CD4-positive, alpha-beta T cell treated with Interleukin-17A for 1 hour (primary cell): ENCODE results near the gene RGPD8.
"Not testable (repeated sequence)": the region's sequence is repeated elsewhere in the genome, so short reads cannot be mapped to it uniquely, and the experiment has no call there.

Experiments used
- DNase-seq: peaks from one replicate; pipeline ENCODE4 v3.0.0-alpha.2; 2020

The RGPD8 gene

GRCh38 chr2:112434890-112435715 lies 1.7 kb upstream of the RGPD8 start:
- not testable (repeated sequence) for DNase-seq

DNA sequence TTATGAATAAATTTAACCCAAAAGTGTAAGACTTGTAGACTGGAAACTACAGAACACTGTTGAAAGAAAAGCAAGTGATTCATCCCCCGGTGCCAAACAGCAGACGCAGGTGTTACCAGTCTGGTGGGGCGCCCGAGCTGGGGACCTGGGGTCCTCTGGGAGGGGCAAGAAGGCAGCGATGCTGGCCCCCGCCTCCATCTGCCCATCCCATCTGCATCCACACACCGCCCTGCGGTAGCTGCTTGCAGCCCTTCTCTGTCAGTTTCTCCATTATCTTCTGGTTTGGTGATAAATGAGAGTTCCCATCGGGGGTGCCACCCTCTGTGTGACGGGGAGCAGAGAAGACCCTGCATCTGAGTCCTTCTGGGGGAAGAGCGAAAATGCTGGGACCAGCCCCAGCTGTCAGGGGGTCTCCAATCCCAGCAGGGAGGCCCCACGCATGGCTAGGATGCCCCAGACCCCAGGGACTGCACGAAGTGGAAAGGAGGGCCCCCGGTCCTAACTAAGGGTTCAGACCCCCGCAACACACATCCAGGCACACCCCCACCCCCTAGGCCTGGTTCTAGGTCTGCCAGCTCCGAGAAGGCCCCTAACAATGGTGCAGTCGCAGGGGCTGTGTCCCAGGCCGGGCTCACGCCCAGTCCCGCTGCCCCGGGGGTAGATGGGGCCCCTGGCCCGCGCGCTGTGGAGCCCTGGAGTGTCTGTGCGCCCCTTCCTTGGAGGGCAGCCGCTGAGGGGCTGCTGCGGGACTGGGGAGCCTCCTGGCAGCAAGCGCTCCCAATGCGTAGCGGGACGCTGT lies 686 bp upstream of the RGPD8 start:
- no peak for DNase-seq

GRCh38 chr2:112432735-112433479 lies 538 bp downstream of the RGPD8 start:
- DNase-seq, result peak; percentile 38

- not testable (repeated sequence) for DNase-seq
Observed at GRCh38 chr2:112432390-112432734, 1.1 kb downstream of the RGPD8 start.

GRCh38 chr2:112431587-112432295 lies 1.7 kb downstream of the RGPD8 start:
- DNase-seq, result not testable (repeated sequence)

DNA sequence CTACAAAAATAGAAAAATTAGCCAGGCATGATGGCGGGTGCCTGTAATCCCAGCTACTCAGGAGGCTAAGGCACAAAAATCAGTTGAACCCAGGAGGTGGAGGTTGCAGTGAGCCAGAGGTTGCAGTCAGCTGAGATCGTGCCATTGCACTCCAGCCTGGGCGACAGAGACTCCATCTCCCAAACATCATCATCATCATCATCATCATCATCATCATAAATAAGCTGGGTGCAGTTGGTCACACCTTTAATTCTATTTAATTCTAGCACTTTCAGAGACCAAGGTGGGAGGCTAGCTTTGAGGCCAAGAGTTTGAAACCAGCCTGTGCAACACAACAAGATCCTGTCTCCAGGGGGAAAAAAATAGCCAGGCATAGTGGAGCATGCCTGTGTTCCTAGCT lies 8.9 kb downstream of the RGPD8 start:
- not testable (repeated sequence) for DNase-seq

DNA sequence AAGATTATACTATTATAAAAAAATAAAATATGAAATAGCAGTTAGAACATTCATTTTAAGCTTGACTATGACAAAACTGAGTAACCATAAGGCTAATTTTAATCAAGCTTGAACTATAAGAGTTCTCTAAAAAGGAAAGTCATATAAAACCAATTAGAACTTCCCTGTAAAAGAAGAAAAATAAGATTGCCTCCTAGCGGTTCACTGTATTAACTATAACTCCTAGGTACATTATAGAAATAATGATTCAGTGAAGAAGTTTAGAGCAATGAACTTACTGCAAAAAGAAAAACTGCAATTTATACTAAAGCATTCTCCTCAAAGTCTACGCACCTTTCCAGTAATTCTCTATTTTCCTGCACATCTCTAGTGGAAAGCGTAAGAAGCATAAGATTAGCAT lies 16.6 kb downstream of the RGPD8 start:
- not testable (repeated sequence) for DNase-seq

DNA sequence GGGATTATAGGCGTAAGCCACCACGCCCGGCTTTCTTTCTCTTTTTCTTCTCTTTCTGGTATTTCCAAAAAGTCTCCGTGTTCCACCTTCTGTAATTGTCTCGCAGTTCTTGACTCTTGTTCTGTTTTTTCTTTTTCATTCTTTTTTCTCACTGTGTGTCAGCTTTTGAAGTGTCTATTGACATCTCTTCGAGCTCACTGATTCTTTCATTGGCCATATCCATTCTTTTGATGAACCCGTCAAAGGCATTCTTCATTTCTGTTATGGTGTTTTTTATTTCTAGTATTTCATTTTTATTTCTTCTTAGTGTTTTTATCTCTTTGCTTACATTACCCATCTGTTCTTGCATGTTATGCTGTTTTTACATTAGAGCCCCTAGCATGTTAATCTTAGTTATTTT lies 73.4 kb downstream of the RGPD8 start:
- DNase-seq, result not testable (repeated sequence)

- not testable (repeated sequence) for DNase-seq
Observed at GRCh38 chr2:112354335-112354734, 79.1 kb downstream of the RGPD8 start.

DNA sequence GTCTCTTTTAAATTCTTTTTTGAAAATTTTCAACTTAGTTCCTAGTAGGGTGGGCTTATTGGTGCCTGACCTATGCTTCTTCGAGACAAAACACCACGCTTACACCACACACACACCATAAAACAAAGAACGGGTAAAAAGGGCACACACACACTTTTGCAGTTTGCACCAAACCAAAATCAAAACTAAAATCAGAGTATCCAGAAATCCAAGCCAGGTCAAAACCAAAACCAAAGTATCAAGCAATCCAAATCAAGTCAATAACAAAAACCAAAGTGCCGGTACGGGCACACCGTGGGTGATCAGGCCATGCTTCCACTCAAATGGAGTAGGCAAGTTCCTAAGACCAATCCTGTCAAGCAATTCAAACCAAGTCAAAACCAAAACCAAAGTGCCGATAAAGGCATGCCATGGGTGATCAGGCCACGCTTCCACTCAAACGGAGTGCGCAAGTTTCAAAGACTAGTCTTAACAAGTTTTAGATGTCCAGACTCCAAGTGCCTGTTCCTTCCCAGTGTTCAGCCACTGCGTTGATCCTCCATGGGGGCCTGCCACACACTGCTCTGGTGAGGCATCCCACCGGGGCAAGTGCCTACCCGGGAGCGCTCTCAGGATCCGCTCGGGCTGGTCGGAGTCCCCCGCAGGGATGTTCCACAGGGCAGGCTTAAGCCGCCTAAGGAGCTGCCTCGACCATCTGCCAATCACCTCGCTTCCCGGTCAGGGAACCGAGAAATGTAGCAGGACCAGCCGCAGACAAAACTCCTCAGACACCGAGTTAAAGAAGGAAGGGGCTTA lies 80.4 kb downstream of the RGPD8 start:
- DNase-seq, result not testable (repeated sequence)

DNA sequence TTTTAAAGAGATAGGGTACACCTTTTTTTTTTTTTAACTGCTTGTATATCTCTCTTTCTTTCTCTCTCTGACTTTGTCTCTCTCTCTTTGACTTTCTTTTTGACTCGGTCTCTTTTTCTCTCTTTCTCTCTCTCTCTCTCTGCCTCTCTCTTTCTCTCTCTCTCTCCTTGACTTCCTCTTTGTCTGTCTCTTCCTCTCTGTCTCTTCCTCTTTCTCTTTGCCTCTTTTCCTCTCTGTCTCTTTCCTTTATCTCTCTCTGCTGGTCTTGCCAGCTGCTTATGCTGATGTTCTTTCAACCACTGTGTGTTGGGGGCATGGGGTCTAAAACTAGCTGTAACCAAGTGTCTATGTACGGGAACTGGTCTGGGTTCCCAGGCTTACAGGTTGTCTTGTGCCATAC lies 81.2 kb downstream of the RGPD8 start:
- not testable (repeated sequence) for DNase-seq

DNA sequence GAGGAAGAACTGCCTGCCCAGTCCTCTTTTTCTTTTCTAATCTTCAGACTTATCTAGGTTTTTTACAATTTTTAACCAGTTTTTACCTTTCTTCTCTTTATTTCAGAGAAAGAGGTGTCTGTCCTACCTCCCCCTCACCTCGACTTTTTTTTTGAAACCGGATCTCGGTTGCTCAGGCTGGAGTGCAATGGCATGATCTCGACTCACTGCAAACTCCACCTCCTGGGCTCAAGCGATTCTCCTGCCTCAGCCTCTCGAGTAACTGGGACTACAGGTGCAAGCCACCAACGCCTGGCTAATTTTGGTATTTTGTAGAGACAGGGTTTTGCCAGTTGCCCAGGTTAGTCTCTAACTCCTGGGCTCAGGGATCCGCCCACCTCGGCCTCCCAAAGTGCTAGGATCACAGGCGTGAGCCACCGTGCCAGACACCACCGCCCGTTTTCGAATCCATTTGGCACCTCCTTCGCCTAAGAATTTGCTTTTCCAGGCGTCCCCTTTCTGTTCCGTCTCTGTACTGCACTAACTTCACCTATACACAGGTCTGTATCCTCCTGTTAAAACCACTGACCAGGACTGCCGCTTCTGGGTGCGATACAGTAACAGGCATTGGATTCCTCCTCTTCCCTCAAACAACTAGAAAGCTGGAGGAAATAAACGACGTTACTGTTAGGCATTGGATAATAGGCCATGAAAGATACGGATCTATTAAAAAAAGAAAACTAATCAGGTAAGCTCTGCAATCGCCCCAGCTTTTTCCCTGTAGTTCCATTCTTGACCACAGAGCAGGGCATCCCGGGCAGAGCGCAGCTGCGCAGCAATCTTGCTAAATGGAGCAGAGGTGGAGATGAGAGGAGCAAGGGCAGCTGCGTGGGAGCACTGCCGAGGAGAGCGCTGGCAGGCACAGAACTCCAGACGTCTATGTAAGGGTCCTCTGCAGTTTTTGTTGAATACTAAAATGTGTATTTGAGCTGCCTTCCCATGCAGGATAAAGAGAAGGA lies 88.1 kb downstream of the RGPD8 start:
- DNase-seq, result no peak

GRCh38 chr2:112343827-112344585 lies 89.4 kb downstream of the RGPD8 start:
- DNase-seq, result no peak

DNA sequence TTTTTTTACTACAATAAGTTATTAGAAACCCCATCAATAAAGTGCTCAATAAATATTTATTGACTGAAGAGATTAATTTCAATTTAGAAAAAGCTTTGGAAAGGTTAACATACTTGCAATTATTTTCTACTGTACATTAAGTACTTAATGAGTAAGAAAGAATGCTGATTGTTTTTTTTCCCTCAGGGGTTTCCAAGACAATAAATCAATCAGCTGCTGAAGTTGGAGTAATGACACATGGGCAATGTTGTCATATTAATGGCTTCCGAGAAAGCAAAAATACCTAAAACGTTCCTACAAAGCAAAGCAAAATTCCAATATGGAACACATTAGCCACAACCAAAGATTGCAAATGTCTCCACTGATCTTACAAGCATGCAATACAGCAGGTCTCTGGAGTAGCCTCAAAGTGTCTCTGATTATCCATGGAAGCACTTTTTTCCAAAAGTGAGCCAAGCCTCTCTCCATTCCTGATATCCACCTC lies 91.3 kb downstream of the RGPD8 start:
- no peak for DNase-seq

DNA sequence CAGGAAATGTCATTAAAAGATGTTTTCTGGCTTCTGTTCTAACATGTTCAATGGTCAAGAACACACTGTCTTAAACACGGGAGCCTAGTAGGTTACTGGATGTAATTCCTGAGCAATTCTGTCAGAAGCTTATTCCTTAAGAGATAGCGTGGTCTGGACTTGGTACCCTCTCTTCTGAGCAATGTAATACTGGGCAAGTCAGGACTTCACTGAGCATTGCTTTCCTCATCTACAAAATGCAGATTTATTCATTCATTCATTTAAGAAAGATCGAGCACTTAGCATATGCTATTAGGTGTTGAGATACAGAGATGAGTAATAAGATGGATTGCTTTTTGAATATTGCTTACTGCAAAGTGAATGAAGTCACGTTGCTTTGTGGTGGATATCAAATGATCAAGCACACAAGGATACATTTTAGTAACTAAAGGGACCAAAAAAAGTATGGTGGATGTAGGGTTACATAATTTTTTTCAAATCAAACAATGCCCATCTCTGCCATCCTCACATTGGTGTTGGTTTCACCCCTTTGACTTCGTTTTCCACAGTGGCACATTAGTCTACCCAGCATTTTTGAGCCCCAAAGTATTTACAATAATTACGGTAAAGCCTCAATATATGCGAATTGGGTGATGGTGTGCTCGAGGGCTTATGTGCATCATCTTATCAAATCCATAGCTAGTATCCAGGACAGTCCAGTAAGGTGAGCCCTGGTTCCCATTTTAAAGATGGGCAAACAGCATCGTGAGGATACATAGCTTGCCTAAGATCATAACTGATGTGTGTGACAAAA lies 92.8 kb downstream of the RGPD8 start:
- DNase-seq, result no peak

DNA sequence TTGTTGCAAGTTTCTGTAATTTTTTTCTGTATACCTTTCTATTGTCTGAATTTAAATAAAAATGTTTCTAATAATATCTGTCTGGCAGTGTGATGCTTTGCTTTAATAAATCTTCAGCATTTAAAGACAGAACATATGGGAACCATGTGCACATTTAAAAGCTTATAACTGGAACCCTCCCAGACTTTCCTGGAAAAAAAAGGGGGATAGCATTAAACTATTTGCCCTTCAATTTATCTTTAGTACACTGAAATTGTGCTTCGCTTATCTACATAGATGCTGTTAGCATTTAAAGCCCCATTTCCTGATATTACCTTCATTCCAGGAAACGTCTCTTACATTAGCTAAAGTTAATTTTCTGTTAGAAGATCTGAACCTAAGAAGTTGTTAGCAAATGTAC lies 93.5 kb downstream of the RGPD8 start:
- DNase-seq, result no peak

DNA sequence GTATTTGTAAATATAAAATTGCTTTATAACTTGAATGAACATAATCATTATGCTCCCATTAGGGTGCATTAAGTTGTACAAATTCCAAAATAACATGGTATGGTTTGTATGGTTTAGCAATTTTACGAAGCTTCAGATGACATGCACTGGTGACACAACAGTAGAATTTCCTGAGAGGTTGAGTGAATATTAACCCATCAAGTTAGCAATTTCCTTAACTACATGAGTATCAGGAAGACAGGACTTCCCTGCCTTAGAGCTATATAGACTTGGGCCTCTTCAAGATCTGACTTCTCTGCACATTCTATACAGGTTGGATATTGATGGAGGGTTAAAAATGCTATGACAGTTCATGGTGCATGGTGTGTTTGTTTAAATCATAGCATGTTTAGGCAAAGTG lies 97.8 kb downstream of the RGPD8 start:
- DNase-seq, result no peak

- no peak for DNase-seq
Observed at GRCh38 chr2:112332123-112332696, 101.2 kb downstream of the RGPD8 start.
